K562 (cell line): Measurements from ENCODE around the gene BORCS8. TPM values are rescaled to one million over a fixed set of nuclear protein-coding genes. Genes with fewer than 3 reads are reported as not detected.

Experiments used
- ATAC-seq: fragments of 200-7000 bp; cut with Tn5 transposase; 3 replicates; pipeline ENCODE4 v1.9.1; 2020; ENCODE audit warnings: moderate library complexity
- BruUV-seq: library from RNA; stranded (reverse); fragments of 400-500 nt; replicated peaks from 2 replicates; lab custom pipeline; 2021; lab: Mats Ljungman, UMichigan
- CTCF ChIA-PET: fragments of 300-600 bp; formaldehyde crosslinking; extraction: SDS; loops from one replicate; lab custom pipeline; 2021; ENCODE audit warnings: low intra/inter-chr PET ratio; lab: Yijun Ruan, JAX
- POLR2A ChIA-PET: fragments of 300-600, 350-650 bp; sonication (Branson Sonifier 250); formaldehyde crosslinking; extraction: SDS; loops from one replicate; lab custom pipeline; 2021; ENCODE audit warnings: antibody characterized with exemption, inconsistent platforms; lab: Yijun Ruan, JAX
- DNase-seq, 4 experiments: peaks; one replicate each; pipeline versions ENCODE4 v3.0.0 to v3.0.0-alpha.2; 2011 to 2018; ENCODE audit warnings: low spot score in 3 of 4, mixed read lengths in 3 of 4; ENCODE audit errors: extremely low read depth in 1 of 4
- FAIRE-seq: peaks from 2 replicates; lab custom pipeline; 2011; peaks lifted over from hg19 to GRCh38; lab: Jason Lieb, UNC
- H2AFZ ChIP-seq: 2 replicates; pipeline ENCODE4 v1.6.0; 2011; ENCODE audit warnings: low read depth, low read length, control low read depth, inconsistent platforms
- H3K27ac ChIP-seq: fragments of 200-600 bp; 3 replicates; pipeline ENCODE4 v1.8.0; 2011; ENCODE audit warnings: low read depth, mild to moderate bottlenecking, control low read depth, inconsistent platforms, low read length, moderate library complexity, mixed read lengths; ENCODE audit errors: extremely low read depth
- H3K27me3 ChIP-seq, 2 experiments: fragments of 300-600 bp in 1 of 2; 2 replicates in 1 of 2; 3 replicates in 1 of 2; pipeline versions ENCODE4 v1.6.0 to v1.8.0; 2011; ENCODE audit warnings: inconsistent platforms in 2 of 2, low read length in 2 of 2, mild to moderate bottlenecking in 1 of 2, mixed read lengths in 1 of 2, moderate library complexity in 1 of 2; ENCODE audit not compliant: control insufficient read depth in 2 of 2, insufficient read depth in 2 of 2
- H3K36me3 ChIP-seq: fragments of 300-600 bp; 3 replicates; pipeline ENCODE4 v1.8.0; 2011; ENCODE audit warnings: mild to moderate bottlenecking, low read length, inconsistent platforms; ENCODE audit not compliant: control insufficient read depth, insufficient read depth
- H3K4me1 ChIP-seq, 2 experiments: fragments of 200-600 bp in 1 of 2; replicated peaks in 1 of 2; 2 replicates in 1 of 2; 3 replicates in 1 of 2; pipeline versions ENCODE4 v1.5.1 to v1.8.0; 2011; ENCODE audit warnings: inconsistent platforms in 2 of 2, low read length in 2 of 2, mild to moderate bottlenecking in 1 of 2, mixed read lengths in 1 of 2, moderate library complexity in 1 of 2; ENCODE audit not compliant: control insufficient read depth in 2 of 2, insufficient read depth in 2 of 2
- H3K4me2 ChIP-seq: 2 replicates; pipeline ENCODE4 v1.6.1; 2011; ENCODE audit warnings: low read length, control low read depth, inconsistent platforms, mixed read lengths; ENCODE audit not compliant: insufficient read depth
- H3K4me3 ChIP-seq: fragments of 200-600 bp; sonication (generic), shearing (Covaris generic); 2 replicates; pipeline ENCODE4 v1.5.1; 2016; ENCODE audit warnings: control low read depth, inconsistent platforms
- H3K79me2 ChIP-seq: fragments of 200-600 bp; 3 replicates; pipeline ENCODE4 v1.8.0; 2011; ENCODE audit warnings: low read length, inconsistent platforms; ENCODE audit not compliant: control insufficient read depth, insufficient read depth
- H3K9ac ChIP-seq, 2 experiments: 2 replicates each; pipeline versions ENCODE4 v1.6.0 to v1.6.1; 2011; ENCODE audit warnings: low read depth in 2 of 2, low read length in 2 of 2, control low read depth in 1 of 2, inconsistent platforms in 1 of 2, mild to moderate bottlenecking in 1 of 2, mixed read lengths in 1 of 2; ENCODE audit not compliant: insufficient read depth in 1 of 2
- H3K9me1 ChIP-seq: one replicate; pipeline ENCODE4 v1.6.0; 2011; ENCODE audit warnings: inconsistent platforms, mild to moderate bottlenecking, low read length, moderate library complexity; ENCODE audit not compliant: control insufficient read depth, insufficient read depth
- H3K9me3 ChIP-seq: replicated peaks from 2 replicates; pipeline ENCODE4 v1.5.1; 2011; ENCODE audit warnings: low read depth, low read length, inconsistent platforms; ENCODE audit not compliant: control insufficient read depth, insufficient read depth
- H4K20me1 ChIP-seq: replicated peaks from 2 replicates; pipeline ENCODE4 v1.6.1; 2011; ENCODE audit warnings: low read length, inconsistent platforms, mixed read lengths; ENCODE audit not compliant: control insufficient read depth, insufficient read depth
- CEBPG ChIP-seq, 3 experiments: fragments of 200-800 bp in 1 of 3; sonication (Bioruptor generic) in 1 of 3; sonication (generic) in 1 of 3; formaldehyde crosslinking in 1 of 3; IDR thresholded peaks in 2 of 3; conservative IDR thresholded peaks in 1 of 3; 2 replicates each; pipeline versions ENCODE4 v1.6.1 to v1.8.0; 2016 to 2022; ENCODE audit warnings: missing compliant biosample characterization in 2 of 3, missing genetic modification characterization in 2 of 3, mild to moderate bottlenecking in 1 of 3, missing genetic modification reagents in 1 of 3
- FOXK2 ChIP-seq, 2 experiments: fragments of 450-650 bp; IDR thresholded peaks in 1 of 2; conservative IDR thresholded peaks in 1 of 2; 2 replicates each; pipeline ENCODE4 v1.6.1; 2016; ENCODE audit warnings: low read depth in 2 of 2, mild to moderate bottlenecking in 1 of 2
- MBD2 ChIP-seq: sonication (generic); IDR thresholded peaks from 2 replicates; pipeline ENCODE4 v1.6.1; 2016; ENCODE audit warnings: low read depth, borderline replicate concordance
- NR0B1 ChIP-seq: fragments of 450-650 bp; IDR thresholded peaks from one replicate; pipeline ENCODE4 v1.6.1; 2018; ENCODE audit warnings: mild to moderate bottlenecking, moderate library complexity; ENCODE audit not compliant: partially characterized antibody
- PCBP1 ChIP-seq: fragments of 200-400 bp; formaldehyde crosslinking; IDR thresholded peaks from 2 replicates; pipeline ENCODE4 v1.6.1; 2018; ENCODE audit warnings: mild to moderate bottlenecking, low read depth, low read length; ENCODE audit not compliant: poor library complexity, severe bottlenecking
- PHB2 ChIP-seq: fragments of 450-650 bp; IDR thresholded peaks from 2 replicates; pipeline ENCODE4 v1.6.1; 2017; ENCODE audit warnings: low read depth
- PRPF4 ChIP-seq: fragments of 200-400 bp; formaldehyde crosslinking; IDR thresholded peaks from one replicate; pipeline ENCODE4 v1.6.1; 2017; ENCODE audit warnings: low read length, low read depth, mild to moderate bottlenecking; ENCODE audit not compliant: insufficient read depth, poor library complexity, severe bottlenecking
- RBM15 ChIP-seq: fragments of 200-400 bp; formaldehyde crosslinking; IDR thresholded peaks from 2 replicates; pipeline ENCODE4 v1.6.1; 2018; ENCODE audit warnings: mild to moderate bottlenecking, low read length, moderate library complexity; ENCODE audit not compliant: insufficient read depth
- RUNX1 ChIP-seq: sonication (generic); IDR thresholded peaks from 2 replicates; pipeline ENCODE4 v1.6.1; 2016; ENCODE audit warnings: antibody characterized with exemption, low read depth
- SREBF2 ChIP-seq: sonication (generic); formaldehyde crosslinking; IDR thresholded peaks from 2 replicates; pipeline ENCODE4 v1.4.0; 2020; ENCODE audit warnings: mild to moderate bottlenecking, missing genetic modification reagents
- ZNF134 ChIP-seq: fragments of 250-450 bp; sonication (Bioruptor Pico); conservative IDR thresholded peaks from 2 replicates; pipeline ENCODE4 v1.4.0; 2020
- ZNF347 ChIP-seq: fragments of 450-650 bp; formaldehyde crosslinking; IDR thresholded peaks from 2 replicates; pipeline ENCODE4 v1.4.0; 2020; ENCODE audit warnings: low read depth, mild to moderate bottlenecking, moderate library complexity
- ZNF695 ChIP-seq: fragments of 450-650 bp; formaldehyde crosslinking; IDR thresholded peaks from 2 replicates; pipeline ENCODE4 v1.4.0; 2020; ENCODE audit warnings: mild to moderate bottlenecking, moderate library complexity
- WGBS: fragments of 100-300 bp; shearing (Covaris generic); methylation state at CpG from one replicate; pipeline ENCODE4 v1.1.6; 2016; ENCODE audit warnings: low coverage, mixed read lengths; ENCODE audit not compliant: insufficient coverage; ENCODE audit errors: missing lambda C conversion rate; 5-methylcytosine and 5-hydroxymethylcytosine counted together
- in situ Hi-C: fragments of 300-500 bp; cut with MboI; formaldehyde crosslinking; loops from 4 replicates; pipeline ENCODE4 v1.15.0; 2018; ENCODE audit warnings: inconsistent platforms, mixed read lengths
- intact Hi-C: fragments of 100-400 bp; cut with micrococcal nuclease; formaldehyde crosslinking; loops from 2 replicates; pipeline ENCODE4 v1.14.2; 2022
- polyA plus RNA-seq, 8 experiments: library from polyadenylated mRNA; depleted of rRNA in 4 of 8; stranded (reverse) in 5 of 8; unstranded in 3 of 8; fragments of >200 nt; fragmentation: Nextera tagmentation in 2 of 8; fragmentation: Illumina TruSeq in 1 of 8; extraction: Ambion mirVana in 2 of 8; extraction: Trizol in 1 of 8; gene quantifications; 2 replicates each; pipeline versions ENCODE4 v1.2.1 to v1.2.3, GENCODE V29; 2011 to 2014; ENCODE audit warnings: inconsistent platforms in 1 of 8, missing spikeins in 1 of 8
- total RNA-seq, 7 experiments: library from RNA; depleted of rRNA in 6 of 7; stranded (reverse); fragments of >200 nt in 6 of 7; fragmentation: Illumina TruSeq in 2 of 7; extraction: Trizol in 2 of 7; gene quantifications; 2 replicates each; pipeline versions ENCODE4 v1.2.1 to v1.2.3, GENCODE V29; 2011 to 2021; ENCODE audit warnings: low replicate concordance in 1 of 7
- TF ChIP-seq, protein P1 (sequence below): sonication (generic); formaldehyde crosslinking; IDR thresholded peaks from 2 replicates; pipeline ENCODE4 v1.8.1; 2023; ENCODE audit warnings: mild to moderate bottlenecking, missing genetic modification reagents

The BORCS8 gene
- total and polyA plus RNA-seq, 9 of the 15 experiments (the other 6 are each of a cell fraction or from before 2014, with no cell fraction given) = 4.6 to 33.6 (median 16.3) TPM

- TF ChIP-seq PHB2 (no peak), ZNF695 (CRISPR knock-in tag) (no peak), RBM15 (no peak)
These were observed at the start of gene BORCS8, which contains the start of gene RFXANK (continued) for GRCh38 chr19:19192078-19192882.

DNA sequence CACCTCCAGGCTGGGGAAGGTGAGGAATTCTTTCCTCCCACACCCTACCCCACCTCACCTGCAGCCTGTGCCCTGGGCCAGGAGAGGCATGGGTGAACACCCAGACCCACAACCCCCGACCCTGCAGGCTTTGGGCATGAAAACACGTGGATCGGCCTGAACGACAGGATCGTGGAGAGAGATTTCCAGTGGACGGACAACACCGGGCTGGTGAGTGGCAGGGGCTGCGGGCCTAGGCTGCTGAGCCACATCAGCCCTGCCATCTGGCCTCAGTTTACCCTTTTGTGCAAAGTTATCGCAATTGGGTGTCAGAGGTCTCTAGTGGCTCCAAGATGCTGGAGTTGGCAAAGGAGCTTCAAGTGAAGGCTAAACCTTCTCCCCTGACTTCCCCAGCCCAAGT is 48.5 kb upstream of the BORCS8 start:
- H3K27me3 ChIP-seq = peaks cover 7 to 21% of the 10 kb centered on the region in 2 experiments; a peak in 3 of 5 replicates
- no peaks in the 10 kb centered on the region for H3K9me1 ChIP-seq
- H3K4me3 ChIP-seq = no peak overlapping the region
- 10% methylated on average over 9 of the region's 9 CpGs for WGBS
- ChIA-PET POLR2A (interaction anchor here (0.9 kb wide), 1 partner anchor 12 kb away, joined by 3 read pairs; no protein-coding TSS in a partner anchor), CTCF (no interaction called here)
- H3K9me3 ChIP-seq = no peaks in the 10 kb centered on the region
- FAIRE-seq = no peak
- intact Hi-C loops = no loop called here
- H2AFZ ChIP-seq = no peak overlapping the region
- H4K20me1 ChIP-seq = no peaks in the 10 kb centered on the region
- peak overlapping the region in 1 of 2 experiments; percentile 68; a peak in 2 of 4 replicates for H3K9ac ChIP-seq
- ATAC-seq = no peak
- no peaks in the 10 kb centered on the region for H3K79me2 ChIP-seq
- no peaks in the 10 kb centered on the region for H3K36me3 ChIP-seq
- H3K27ac ChIP-seq = no peak overlapping the region
- no peak overlapping the region for H3K4me2 ChIP-seq
- no TSS peak for BruUV-seq
- DNase-seq = no peak
- H3K4me1 ChIP-seq = peaks cover 0 to 4% of the 10 kb centered on the region in 2 experiments; a peak in 2 of 5 replicates
- in situ Hi-C loops = no loop called here
- no peak for TF ChIP-seq FOXK2 (conservative IDR thresholded peaks at IDR 0.05 in 1 of 2, IDR thresholded peaks at IDR 0.05 in 1 of 2; ENCODE audit: low read depth in 2 of 2)
- no peak for TF ChIP-seq ZNF134 (CRISPR knock-in tag)
- no peak for TF ChIP-seq SREBF2
- no peak for TF ChIP-seq RUNX1
- no peak for TF ChIP-seq MBD2
- TF ChIP-seq PCBP1 = no peak
- TF ChIP-seq ZNF347 = no peak
- TF ChIP-seq CEBPG (CRISPR knock-in tag; IDR thresholded peaks at IDR 0.05) = no peak
- no peak for TF ChIP-seq CEBPG (tag; conservative IDR thresholded peaks at IDR 0.05 in 1 of 2, IDR thresholded peaks at IDR 0.05 in 1 of 2)
- TF ChIP-seq NR0B1 = no peak
- no peak for TF ChIP-seq PRPF4
- TF ChIP-seq, protein P1, sequence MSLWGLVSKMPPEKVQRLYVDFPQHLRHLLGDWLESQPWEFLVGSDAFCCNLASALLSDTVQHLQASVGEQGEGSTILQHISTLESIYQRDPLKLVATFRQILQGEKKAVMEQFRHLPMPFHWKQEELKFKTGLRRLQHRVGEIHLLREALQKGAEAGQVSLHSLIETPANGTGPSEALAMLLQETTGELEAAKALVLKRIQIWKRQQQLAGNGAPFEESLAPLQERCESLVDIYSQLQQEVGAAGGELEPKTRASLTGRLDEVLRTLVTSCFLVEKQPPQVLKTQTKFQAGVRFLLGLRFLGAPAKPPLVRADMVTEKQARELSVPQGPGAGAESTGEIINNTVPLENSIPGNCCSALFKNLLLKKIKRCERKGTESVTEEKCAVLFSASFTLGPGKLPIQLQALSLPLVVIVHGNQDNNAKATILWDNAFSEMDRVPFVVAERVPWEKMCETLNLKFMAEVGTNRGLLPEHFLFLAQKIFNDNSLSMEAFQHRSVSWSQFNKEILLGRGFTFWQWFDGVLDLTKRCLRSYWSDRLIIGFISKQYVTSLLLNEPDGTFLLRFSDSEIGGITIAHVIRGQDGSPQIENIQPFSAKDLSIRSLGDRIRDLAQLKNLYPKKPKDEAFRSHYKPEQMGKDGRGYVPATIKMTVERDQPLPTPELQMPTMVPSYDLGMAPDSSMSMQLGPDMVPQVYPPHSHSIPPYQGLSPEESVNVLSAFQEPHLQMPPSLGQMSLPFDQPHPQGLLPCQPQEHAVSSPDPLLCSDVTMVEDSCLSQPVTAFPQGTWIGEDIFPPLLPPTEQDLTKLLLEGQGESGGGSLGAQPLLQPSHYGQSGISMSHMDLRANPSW = no peak
